Measurements from ENCODE around the gene SYNE2. TPM values are rescaled to one million over a fixed set of nuclear protein-coding genes. Genes with fewer than 3 reads are reported as not detected.

Gene SYNE2
- total RNA-seq, 1 experiment from 2014 or later: 48.5 TPM

- TF ChIP-seq CTCF (IDR thresholded peaks at IDR 0.05; ENCODE audit: insufficient read depth in 1 of 2, low read depth in 1 of 2, low read length in 1 of 2, severe bottlenecking in 1 of 2, unreplicated experiment in 1 of 2): no peak
- H3K4me1 ChIP-seq: no peaks in the 10 kb centered on the region
- BruUV-seq (replicated peaks): no TSS peak
- no peak overlapping the region for H3K4me3 ChIP-seq (ENCODE audit: low read depth, low read length)
- H3K9me3 Mint-ChIP-seq (ENCODE audit: unreplicated experiment): no peaks in the 10 kb centered on the region
- POLR2A ChIA-PET: no interaction called here
- CTCF ChIA-PET: no interaction called here
- H3K27me3 Mint-ChIP-seq (ENCODE audit: insufficient read depth, unreplicated experiment): no peaks in the 10 kb centered on the region
- intact Hi-C loops (cut with micrococcal nuclease; ENCODE audit: unreplicated experiment): no loop called here
- no peak overlapping the region for H3K27ac Mint-ChIP-seq (ENCODE audit: unreplicated experiment)
- H3K36me3 Mint-ChIP-seq (ENCODE audit: insufficient read depth, unreplicated experiment): peaks cover 9% of the 10 kb centered on the region
- H3K4me3 Mint-ChIP-seq (ENCODE audit: unreplicated experiment): no peak overlapping the region
- H3K27me3 ChIP-seq (replicated peaks; ENCODE audit: control insufficient read depth, insufficient read depth, low read length): no peaks in the 10 kb centered on the region
- no peaks in the 10 kb centered on the region for H3K9me3 ChIP-seq
- no peaks in the 10 kb centered on the region for H3K36me3 ChIP-seq (ENCODE audit: control insufficient read depth, insufficient read depth, low read length)
- H3K4me1 Mint-ChIP-seq (ENCODE audit: low read depth, unreplicated experiment): no peaks in the 10 kb centered on the region
- no peak for DNase-seq
Observed at GRCh38 chr14:63940387-63940786, 87.6 kb downstream of the SYNE2 start.

- H3K9me3 Mint-ChIP-seq (ENCODE audit: unreplicated experiment): no peaks in the 10 kb centered on the region
- no peak for TF ChIP-seq CTCF (IDR thresholded peaks at IDR 0.05; ENCODE audit: insufficient read depth in 1 of 2, low read depth in 1 of 2, low read length in 1 of 2, severe bottlenecking in 1 of 2, unreplicated experiment in 1 of 2)
- DNase-seq: no peak
- no peaks in the 10 kb centered on the region for H3K27me3 Mint-ChIP-seq (ENCODE audit: insufficient read depth, unreplicated experiment)
- Histone ChIP-seq H3K36me3 (ENCODE audit: control insufficient read depth, insufficient read depth, low read length) (no peaks in the 10 kb centered on the region), H3K9me3 (no peaks in the 10 kb centered on the region), H3K27me3 (replicated peaks; ENCODE audit: control insufficient read depth, insufficient read depth, low read length) (no peaks in the 10 kb centered on the region), H3K4me1 (no peaks in the 10 kb centered on the region), H3K4me3 (ENCODE audit: low read depth, low read length) (no peak overlapping the region)
- no peak overlapping the region for H3K4me3 Mint-ChIP-seq (ENCODE audit: unreplicated experiment)
- CTCF ChIA-PET: no interaction called here
- intact Hi-C loops (cut with micrococcal nuclease; ENCODE audit: unreplicated experiment): no loop called here
- POLR2A ChIA-PET: no interaction called here
- peaks cover 9% of the 10 kb centered on the region for H3K36me3 Mint-ChIP-seq (ENCODE audit: insufficient read depth, unreplicated experiment)
- no TSS peak for BruUV-seq (replicated peaks)
- no peak overlapping the region for H3K27ac Mint-ChIP-seq (ENCODE audit: unreplicated experiment)
- no peaks in the 10 kb centered on the region for H3K4me1 Mint-ChIP-seq (ENCODE audit: low read depth, unreplicated experiment)
Observed at GRCh38 chr14:63941023-63941422, 88.2 kb downstream of the SYNE2 start.

GRCh38 chr14:63949696-63950095, 96.9 kb downstream of the SYNE2 start:
- Mint-ChIP-seq H3K9me3 (ENCODE audit: unreplicated experiment) (no peaks in the 10 kb centered on the region), H3K27ac (ENCODE audit: unreplicated experiment) (no peak overlapping the region), H3K36me3 (ENCODE audit: insufficient read depth, unreplicated experiment) (no peaks in the 10 kb centered on the region), H3K4me3 (ENCODE audit: unreplicated experiment) (no peak overlapping the region), H3K4me1 (ENCODE audit: low read depth, unreplicated experiment) (no peaks in the 10 kb centered on the region), H3K27me3 (ENCODE audit: insufficient read depth, unreplicated experiment) (no peaks in the 10 kb centered on the region)
- Histone ChIP-seq H3K4me3 (ENCODE audit: low read depth, low read length) (no peak overlapping the region), H3K36me3 (ENCODE audit: control insufficient read depth, insufficient read depth, low read length) (no peaks in the 10 kb centered on the region), H3K27me3 (replicated peaks; ENCODE audit: control insufficient read depth, insufficient read depth, low read length) (no peaks in the 10 kb centered on the region), H3K4me1 (no peaks in the 10 kb centered on the region), H3K9me3 (no peaks in the 10 kb centered on the region)
- no TSS peak for BruUV-seq (replicated peaks)
- intact Hi-C loops (cut with micrococcal nuclease; ENCODE audit: unreplicated experiment): no loop called here
- CTCF ChIA-PET: no interaction called here
- POLR2A ChIA-PET: no interaction called here
- TF ChIP-seq CTCF (IDR thresholded peaks at IDR 0.05; ENCODE audit: insufficient read depth in 1 of 2, low read depth in 1 of 2, low read length in 1 of 2, severe bottlenecking in 1 of 2, unreplicated experiment in 1 of 2): no peak
- no peak for DNase-seq

Data from Caco-2 (cell line).